MV-4-11 (cell line): Measurements from ENCODE around the gene ATAD2B.
"Not testable (repeated sequence)": the region's sequence is repeated elsewhere in the genome, so short reads cannot be mapped to it uniquely, and the experiment has no call there.

Experiments
- DNase-seq: peaks from one replicate; lab custom pipeline; 2025; lab: John Stamatoyannopoulos, UW

The ATAD2B gene

GRCh38 chr2:23926750-23927571 is at the start of gene ATAD2B:
ATAD2B (minus strand) TSS chr2:23927123; CDS start chr2:23926770, 353 bp downstream.
- peak; percentile 89 for DNase-seq

GRCh38 chr2:23967846-23968245 is 40.9 kb upstream of the ATAD2B start:
- no peak for DNase-seq

GRCh38 chr2:23954325-23955014 is 27.5 kb upstream of the ATAD2B start:
- no peak for DNase-seq

GRCh38 chr2:23953625-23954024 is 26.7 kb upstream of the ATAD2B start:
- no peak for DNase-seq

- not testable (repeated sequence) for DNase-seq
Observed at GRCh38 chr2:23952558-23952957, 25.6 kb upstream of the ATAD2B start.

GRCh38 chr2:23947350-23947749 is 20.4 kb upstream of the ATAD2B start:
- DNase-seq, result no peak

- no peak for DNase-seq
Observed at GRCh38 chr2:23944976-23945375, 18.1 kb upstream of the ATAD2B start.

- DNase-seq, result no peak
Observed at GRCh38 chr2:23944527-23944926, 17.6 kb upstream of the ATAD2B start.

- DNase-seq, result no peak
Observed at GRCh38 chr2:23943666-23944065, 16.7 kb upstream of the ATAD2B start.

- DNase-seq, result no peak
Observed at GRCh38 chr2:23941644-23942043, 14.7 kb upstream of the ATAD2B start.

- DNase-seq, result peak; percentile 44
Observed at GRCh38 chr2:23940718-23941620, 14.0 kb upstream of the ATAD2B start.

- DNase-seq, result peak; percentile 58
Observed at GRCh38 chr2:23939987-23940717, 13.2 kb upstream of the ATAD2B start, which contains the start of gene UBXN2A. UBXN2A (plus strand) TSS chr2:23940463; CDS start chr2:23958315, 17,852 bp downstream.

GRCh38 chr2:23934259-23934658 is 7.3 kb upstream of the ATAD2B start:
- DNase-seq, result no peak

GRCh38 chr2:23926290-23926749 is 603 bp downstream of the ATAD2B start:
- DNase-seq, result no peak

GRCh38 chr2:23925702-23926289 is 1.1 kb downstream of the ATAD2B start:
- DNase-seq, result peak; percentile 97

- DNase-seq, result no peak
Observed at GRCh38 chr2:23924589-23925359, 2.1 kb downstream of the ATAD2B start.

- DNase-seq, result no peak
Observed at GRCh38 chr2:23918837-23919489, 8.0 kb downstream of the ATAD2B start.

- DNase-seq, result no peak
Observed at GRCh38 chr2:23916727-23917405, 10.1 kb downstream of the ATAD2B start.

GRCh38 chr2:23915327-23915726 is 11.6 kb downstream of the ATAD2B start:
- DNase-seq, result no peak
